ENCODE measurements around the gene UQCRH. TPM values are rescaled to one million over a fixed set of nuclear protein-coding genes. Genes with fewer than 3 reads are reported as not detected.

The UQCRH gene
- total RNA-seq, 1 donor from 2014 or later, result 762 TPM

DNA sequence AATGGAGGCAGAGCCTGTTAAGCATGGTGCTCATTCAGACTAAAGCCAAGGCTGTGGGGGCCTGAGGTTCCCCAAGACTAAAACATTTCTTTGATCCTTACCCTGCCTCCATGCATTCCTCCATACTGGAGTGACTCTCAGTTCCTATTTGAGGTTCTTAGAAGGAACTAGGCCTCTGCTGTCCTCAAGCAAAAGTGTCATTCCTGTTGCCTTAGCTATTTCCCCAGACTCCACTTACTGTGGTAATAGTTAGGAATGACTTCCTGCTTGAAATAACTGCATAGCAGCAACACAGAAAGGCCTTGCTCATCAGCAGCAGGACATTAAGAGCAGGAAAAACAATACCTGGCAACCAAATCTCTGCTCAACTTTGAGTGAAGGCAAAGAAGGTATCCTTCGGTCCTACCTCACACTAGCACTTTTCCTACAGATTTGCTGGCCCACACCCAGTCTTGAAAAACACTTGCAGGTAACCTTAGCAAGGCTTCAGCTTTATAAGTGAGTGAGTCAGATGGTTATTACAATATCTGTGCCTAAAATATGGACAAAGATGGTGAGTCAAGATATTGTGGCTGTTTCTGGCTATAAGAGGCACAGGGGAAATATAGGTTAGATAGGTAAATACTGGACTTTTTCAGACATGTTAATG lies 14.9 kb upstream of the UQCRH start:
- no peaks in the 10 kb centered on the region for H3K27me3 ChIP-seq (ENCODE audit: control insufficient read depth, insufficient read depth, low read length)
- FAIRE-seq (no peak), DNase-seq (ENCODE audit: low read depth) (peak; percentile 92)
- no peak overlapping the region for H3K4me3 ChIP-seq (ENCODE audit: low read depth, low read length)
- TF ChIP-seq CTCF (IDR thresholded peaks at IDR 0.05; ENCODE audit: insufficient read depth, low read length, severe bottlenecking), result no peak
- peaks cover 11% of the 10 kb centered on the region for H3K36me3 ChIP-seq (ENCODE audit: control insufficient read depth, insufficient read depth, low read length)

DNA sequence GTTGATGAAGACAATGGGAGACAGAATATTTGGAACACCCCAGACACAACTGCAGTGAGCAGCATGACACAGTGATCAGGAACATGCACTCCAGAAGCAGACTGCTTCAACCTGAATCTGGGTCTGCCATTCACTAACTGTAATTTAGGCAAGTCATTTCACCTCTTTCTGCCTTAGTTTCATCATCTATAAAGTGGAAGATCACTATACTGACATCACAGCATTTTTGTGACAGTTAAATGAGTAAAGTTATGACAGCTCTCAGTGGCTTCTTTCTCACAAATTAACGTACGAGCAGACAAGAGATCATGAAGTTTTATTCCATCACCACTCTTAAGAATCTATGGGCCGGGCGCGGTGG lies 14.4 kb upstream of the UQCRH start:
- FAIRE-seq (no peak), DNase-seq (ENCODE audit: low read depth) (no peak)
- TF ChIP-seq CTCF (IDR thresholded peaks at IDR 0.05; ENCODE audit: insufficient read depth, low read length, severe bottlenecking), result no peak
- H3K4me3 ChIP-seq (ENCODE audit: low read depth, low read length), result no peak overlapping the region
- H3K27me3 ChIP-seq (ENCODE audit: control insufficient read depth, insufficient read depth, low read length), result no peaks in the 10 kb centered on the region
- peaks cover 10% of the 10 kb centered on the region for H3K36me3 ChIP-seq (ENCODE audit: control insufficient read depth, insufficient read depth, low read length)

DNA sequence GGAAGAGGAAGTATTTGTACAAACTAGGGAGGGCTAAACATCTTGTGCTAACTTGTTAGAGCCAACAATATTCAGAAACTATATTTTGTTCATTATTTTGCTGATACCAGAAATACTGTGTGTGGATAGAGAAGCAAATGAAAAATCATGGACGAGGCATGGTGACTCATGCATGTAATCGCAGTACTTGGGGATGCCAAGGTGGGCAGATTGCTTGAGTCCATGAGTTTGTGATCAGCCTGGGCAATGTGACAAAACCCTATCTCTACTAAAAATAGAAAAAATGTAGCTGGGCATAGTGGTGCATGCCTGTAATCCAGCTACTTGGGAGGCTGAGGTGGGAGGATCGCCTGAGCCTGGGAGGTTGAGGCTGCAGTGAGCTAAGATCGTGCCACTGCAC lies 13.5 kb upstream of the UQCRH start:
- Histone ChIP-seq H3K4me3 (ENCODE audit: low read depth, low read length) (no peak overlapping the region), H3K36me3 (ENCODE audit: control insufficient read depth, insufficient read depth, low read length) (peaks cover 10% of the 10 kb centered on the region), H3K27me3 (ENCODE audit: control insufficient read depth, insufficient read depth, low read length) (no peaks in the 10 kb centered on the region)
- FAIRE-seq (no peak), DNase-seq (ENCODE audit: low read depth) (no peak)
- TF ChIP-seq CTCF (IDR thresholded peaks at IDR 0.05; ENCODE audit: insufficient read depth, low read length, severe bottlenecking), result no peak

- H3K4me3 ChIP-seq (ENCODE audit: low read depth, low read length), result no peak overlapping the region
- TF ChIP-seq CTCF (IDR thresholded peaks at IDR 0.05; ENCODE audit: insufficient read depth, low read length, severe bottlenecking), result no peak
- no peak for FAIRE-seq
- DNase-seq (ENCODE audit: low read depth), result no peak
- H3K36me3 ChIP-seq (ENCODE audit: control insufficient read depth, insufficient read depth, low read length), result peaks cover 13% of the 10 kb centered on the region
- H3K27me3 ChIP-seq (ENCODE audit: control insufficient read depth, insufficient read depth, low read length), result no peaks in the 10 kb centered on the region
Observed at GRCh38 chr1:46295306-46295705, 8.2 kb upstream of the UQCRH start.

GRCh38 chr1:46298387-46298786 lies 5.1 kb upstream of the UQCRH start:
- H3K27me3 ChIP-seq (ENCODE audit: control insufficient read depth, insufficient read depth, low read length), result no peaks in the 10 kb centered on the region
- no peak for TF ChIP-seq CTCF (IDR thresholded peaks at IDR 0.05; ENCODE audit: insufficient read depth, low read length, severe bottlenecking)
- H3K36me3 ChIP-seq (ENCODE audit: control insufficient read depth, insufficient read depth, low read length), result peaks cover 13% of the 10 kb centered on the region
- DNase-seq (ENCODE audit: low read depth), result no peak
- no peak for FAIRE-seq
- no peak overlapping the region for H3K4me3 ChIP-seq (ENCODE audit: low read depth, low read length)
